Spleen (tissue), 11 donors: ENCODE results near the gene KLC3. TPM values are rescaled to one million over a fixed set of nuclear protein-coding genes. Genes with fewer than 3 reads are reported as not detected.

Source experiments
- DNase-seq: peaks from one replicate; pipeline ENCODE4 v3.0.0-alpha.2; 2020
- H3K27ac ChIP-seq, 8 donors: fragments of 200-600 bp; sonication (generic) in 7 of 8; 1 replicate in 4 of 8; 2 replicates in 4 of 8; pipeline versions ENCODE4 v1.5.0 to v1.8.0; 2016 to 2021; ENCODE audit warnings: inconsistent platforms in 4 of 8, mild to moderate bottlenecking in 4 of 8, moderate library complexity in 1 of 8
- H3K27me3 ChIP-seq, 7 donors: fragments of 200-600 bp; sonication (generic) in 6 of 7; replicated peaks in 1 of 7; 1 replicate in 4 of 7; 2 replicates in 3 of 7; pipeline versions ENCODE4 v1.5.0 to v1.8.0; 2016 to 2021; ENCODE audit warnings: inconsistent platforms in 3 of 7, mild to moderate bottlenecking in 1 of 7
- H3K36me3 ChIP-seq, 6 donors: fragments of 200-600 bp; sonication (generic) in 5 of 6; 1 replicate in 4 of 6; 2 replicates in 2 of 6; pipeline versions ENCODE4 v1.5.0 to v1.8.0; 2016 to 2021; ENCODE audit warnings: inconsistent platforms in 2 of 6
- H3K4me1 ChIP-seq, 6 donors: fragments of 200-600 bp; sonication (generic) in 5 of 6; 1 replicate in 3 of 6; 2 replicates in 3 of 6; pipeline versions ENCODE4 v1.5.0 to v1.8.0; 2016 to 2021; ENCODE audit warnings: inconsistent platforms in 3 of 6
- H3K4me3 ChIP-seq, 8 donors: fragments of 200-600 bp; sonication (generic) in 7 of 8; 1 replicate in 4 of 8; 2 replicates in 4 of 8; pipeline versions ENCODE4 v1.5.0 to v1.8.0; 2016 to 2021; ENCODE audit warnings: inconsistent platforms in 4 of 8, mild to moderate bottlenecking in 4 of 8, moderate library complexity in 2 of 8
- H3K9me3 ChIP-seq, 8 donors: fragments of 200-600 bp; sonication (generic) in 7 of 8; 1 replicate in 4 of 8; 2 replicates in 4 of 8; pipeline versions ENCODE4 v1.5.0 to v1.8.0; 2016 to 2021; ENCODE audit warnings: inconsistent platforms in 4 of 8
- POLR2A ChIP-seq, 3 donors: fragments of 450-650 bp; IDR thresholded peaks; one replicate each; pipeline ENCODE4 v1.5.1; 2017; ENCODE audit warnings: antibody characterized with exemption in 3 of 3, mild to moderate bottlenecking in 1 of 3
- POLR2AphosphoS5 ChIP-seq, 3 donors: sonication (generic); formaldehyde crosslinking; IDR thresholded peaks; one replicate each; pipeline ENCODE4 v1.5.1; 2017; ENCODE audit warnings: antibody characterized with exemption in 3 of 3
- WGBS, 5 donors: extraction: QIAGEN DNeasy Blood & Tissue Kit in 3 of 5; methylation state at CpG; one replicate each; pipeline versions ENCODE4 v1.1.5 to v1.1.7; 2013 to 2018; 5-methylcytosine and 5-hydroxymethylcytosine counted together
- intact Hi-C: fragments of 100-400 bp; cut with DNase I; formaldehyde crosslinking; loops from one replicate; pipeline ENCODE4 v1.15.0; 2023; ENCODE audit warnings: low total_unique reads
- polyA plus RNA-seq, 3 donors: library from polyadenylated mRNA; stranded (reverse); fragments of 200-250 nt; gene quantifications; one replicate each; pipeline ENCODE4 v1.2.1, GENCODE V29; 2013
- total RNA-seq, 7 donors: library from RNA; depleted of rRNA in 3 of 7; stranded (reverse); fragments of >200 nt in 3 of 7; fragmentation: NEBNext Ultra II Directional in 4 of 7; extraction: Animal tissue kit (Norgen Biotek cat#: 25700) in 4 of 7; gene quantifications; one replicate each; pipeline versions ENCODE4 v1.1.0 to v1.2.1, GENCODE V29; 2016 to 2021
- TF ChIP-seq, protein P1 (sequence below), 11 experiments: fragments of 200-600 bp in 7 of 11; fragments of 450-650 bp in 4 of 11; sonication (generic) in 4 of 11; IDR thresholded peaks in 8 of 11; conservative IDR thresholded peaks in 3 of 11; 1 replicate in 7 of 11; 2 replicates in 4 of 11; pipeline versions ENCODE4 v1.4.0 to v1.8.0; 2016 to 2021; ENCODE audit warnings: antibody characterized with exemption in 11 of 11, inconsistent platforms in 4 of 11, mild to moderate bottlenecking in 1 of 11
- donor health status: healthy with polysubstance abuse.
- donor health status: DM: no; HTN: no; CAD: no; lungs with moderate emphysema.
- donor health status: DM: no; HTN: no; CAD: no.
- donor health status: Bipolar disorder and iron deficiency.
- donor health status: healthy.
- donor health status: DM: no; HTN: no; CAD: no.
- donor health status: DM: yes; HTN: yes; CAD: no.

The KLC3 gene
- total and polyA plus RNA-seq, 10 donors: 0.05 to 0.87 (median 0.08) TPM; not detected in 6

DNA sequence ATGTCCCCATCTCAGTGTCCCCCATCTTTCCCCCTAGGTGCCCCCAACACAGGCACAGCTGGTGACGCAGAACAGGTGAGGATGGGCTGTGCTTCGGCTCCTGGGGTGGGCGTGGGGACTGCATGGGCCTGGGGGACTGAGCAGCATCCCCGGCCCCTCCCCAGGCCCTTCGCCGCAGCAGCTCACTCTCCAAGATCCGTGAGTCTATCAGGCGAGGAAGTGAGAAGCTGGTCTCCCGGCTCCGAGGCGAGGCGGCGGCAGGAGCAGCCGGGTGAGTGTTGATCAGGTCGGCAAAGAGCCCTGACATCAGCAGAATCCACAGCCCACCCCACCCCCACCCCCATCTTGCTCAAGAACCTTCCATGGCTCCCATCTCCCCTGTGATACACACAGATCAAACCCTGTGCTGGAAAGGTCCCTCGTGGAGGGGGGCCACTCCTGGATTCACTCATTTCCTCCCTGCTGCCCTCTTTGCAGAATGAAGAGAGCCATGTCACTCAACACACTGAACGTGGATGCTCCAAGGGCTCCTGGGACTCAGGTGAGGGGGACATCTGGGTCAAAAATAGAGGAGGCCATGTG is 10.0 kb downstream of the KLC3 start:
- TF ChIP-seq POLR2A (IDR thresholded peaks at IDR 0.05) (no peak), POLR2AphosphoS5 (IDR thresholded peaks at IDR 0.05) (no peak)
- TF ChIP-seq, protein P1, sequence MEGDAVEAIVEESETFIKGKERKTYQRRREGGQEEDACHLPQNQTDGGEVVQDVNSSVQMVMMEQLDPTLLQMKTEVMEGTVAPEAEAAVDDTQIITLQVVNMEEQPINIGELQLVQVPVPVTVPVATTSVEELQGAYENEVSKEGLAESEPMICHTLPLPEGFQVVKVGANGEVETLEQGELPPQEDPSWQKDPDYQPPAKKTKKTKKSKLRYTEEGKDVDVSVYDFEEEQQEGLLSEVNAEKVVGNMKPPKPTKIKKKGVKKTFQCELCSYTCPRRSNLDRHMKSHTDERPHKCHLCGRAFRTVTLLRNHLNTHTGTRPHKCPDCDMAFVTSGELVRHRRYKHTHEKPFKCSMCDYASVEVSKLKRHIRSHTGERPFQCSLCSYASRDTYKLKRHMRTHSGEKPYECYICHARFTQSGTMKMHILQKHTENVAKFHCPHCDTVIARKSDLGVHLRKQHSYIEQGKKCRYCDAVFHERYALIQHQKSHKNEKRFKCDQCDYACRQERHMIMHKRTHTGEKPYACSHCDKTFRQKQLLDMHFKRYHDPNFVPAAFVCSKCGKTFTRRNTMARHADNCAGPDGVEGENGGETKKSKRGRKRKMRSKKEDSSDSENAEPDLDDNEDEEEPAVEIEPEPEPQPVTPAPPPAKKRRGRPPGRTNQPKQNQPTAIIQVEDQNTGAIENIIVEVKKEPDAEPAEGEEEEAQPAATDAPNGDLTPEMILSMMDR (IDR thresholded peaks at IDR 0.05 in 8 of 11, conservative IDR thresholded peaks at IDR 0.05 in 3 of 11): no peak
- Histone ChIP-seq H3K27ac (no peak overlapping the region), H3K9me3 (no peaks in the 10 kb centered on the region), H3K27me3 (peaks cover 0 to 27% (median 4%) of the 10 kb centered on the region in 7 donors), H3K4me1 (no peaks in the 10 kb centered on the region), H3K4me3 (no peak overlapping the region), H3K36me3 (peaks cover 0 to 57% (median 31%) of the 10 kb centered on the region in 6 donors)
- intact Hi-C loops: no loop called here
- 87 to 96% (median 89%) methylated on average over 9 to 17 of the region's 17 CpGs for WGBS, 5 donors
- no peak for DNase-seq

- peaks cover 0 to 66% (median 31%) of the 10 kb centered on the region in 6 donors for H3K36me3 ChIP-seq
- no peak overlapping the region for H3K27ac ChIP-seq
- intact Hi-C loops: no loop called here
- DNase-seq: no peak
- TF ChIP-seq POLR2A (IDR thresholded peaks at IDR 0.05) (no peak), POLR2AphosphoS5 (IDR thresholded peaks at IDR 0.05) (no peak)
- TF ChIP-seq, protein P1 (IDR thresholded peaks at IDR 0.05 in 8 of 11, conservative IDR thresholded peaks at IDR 0.05 in 3 of 11): no peak
- 81 to 90% (median 84%) methylated on average over 11 to 13 of the region's 13 CpGs for WGBS, 5 donors
- no peaks in the 10 kb centered on the region for H3K9me3 ChIP-seq
- no peak overlapping the region for H3K4me3 ChIP-seq
- H3K27me3 ChIP-seq: peaks cover 0 to 18% (median 2%) of the 10 kb centered on the region in 7 donors
- no peaks in the 10 kb centered on the region for H3K4me1 ChIP-seq
These were observed 10.9 kb downstream of the KLC3 start for GRCh38 chr19:45351401-45351952.

- Histone ChIP-seq H3K9me3 (no peaks in the 10 kb centered on the region), H3K27me3 (peaks cover 0 to 12% (median 0%) of the 10 kb centered on the region in 7 donors), H3K4me3 (no peak overlapping the region), H3K36me3 (peaks cover 0 to 72% (median 31%) of the 10 kb centered on the region in 6 donors), H3K27ac (no peak overlapping the region), H3K4me1 (no peaks in the 10 kb centered on the region)
- 80 to 97% (median 88%) methylated on average over 9 to 15 of the region's 15 CpGs for WGBS, 5 donors
- intact Hi-C loops: no loop called here
- no peak for TF ChIP-seq POLR2A (IDR thresholded peaks at IDR 0.05)
- TF ChIP-seq, protein P1 (IDR thresholded peaks at IDR 0.05 in 8 of 11, conservative IDR thresholded peaks at IDR 0.05 in 3 of 11): no peak
- peak; percentile 71 for DNase-seq
These were observed 11.5 kb downstream of the KLC3 start for GRCh38 chr19:45352062-45352461.

DNA sequence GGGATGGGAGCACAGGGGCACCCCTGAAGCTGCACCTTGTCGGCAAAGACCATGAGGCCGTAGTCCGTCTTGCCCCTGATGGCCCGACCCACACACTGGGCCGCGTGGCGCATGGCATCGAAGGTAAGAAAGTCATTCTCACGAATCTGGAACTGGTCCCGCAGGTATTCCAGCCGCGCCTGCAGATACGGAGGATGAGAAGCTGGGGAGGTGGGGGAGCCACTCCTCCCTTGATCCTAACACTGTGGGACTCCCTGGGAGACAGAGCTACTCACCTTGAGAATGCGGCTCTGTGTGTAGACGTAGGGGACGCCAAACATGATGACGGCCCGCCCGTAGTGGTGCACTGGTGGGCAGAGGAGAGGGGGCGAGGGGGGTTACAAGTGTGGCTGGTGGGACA is 11.9 kb downstream of the KLC3 start:
- H3K9me3 ChIP-seq: no peaks in the 10 kb centered on the region
- H3K4me3 ChIP-seq: no peak overlapping the region
- no peak for DNase-seq
- no peak overlapping the region for H3K27ac ChIP-seq
- TF ChIP-seq, protein P1 (IDR thresholded peaks at IDR 0.05 in 8 of 11, conservative IDR thresholded peaks at IDR 0.05 in 3 of 11): no peak
- no peak for TF ChIP-seq POLR2AphosphoS5 (IDR thresholded peaks at IDR 0.05)
- no peak for TF ChIP-seq POLR2A (IDR thresholded peaks at IDR 0.05)
- peaks cover 0 to 8% (median 0%) of the 10 kb centered on the region in 7 donors for H3K27me3 ChIP-seq
- H3K36me3 ChIP-seq: peaks cover 0 to 76% (median 31%) of the 10 kb centered on the region in 6 donors
- WGBS, 5 donors: 92 to 97% (median 96%) methylated on average over 8 to 20 of the region's 20 CpGs
- H3K4me1 ChIP-seq: no peaks in the 10 kb centered on the region
- intact Hi-C loops: no loop called here
